GM21723 (cell line): Measurements from ENCODE around the gene SV2C.
A peak's percentile ranks its signal among the peaks of the same experiment; 100 is the strongest.

Experiments used
- ATAC-seq: cut with Tn5 transposase; IDR thresholded peaks from one replicate; pipeline ENCODE4 v1.9.1; 2021; ENCODE audit warnings: mild to moderate bottlenecking, moderate library complexity; ENCODE audit not compliant: unreplicated experiment

The SV2C gene

DNA sequence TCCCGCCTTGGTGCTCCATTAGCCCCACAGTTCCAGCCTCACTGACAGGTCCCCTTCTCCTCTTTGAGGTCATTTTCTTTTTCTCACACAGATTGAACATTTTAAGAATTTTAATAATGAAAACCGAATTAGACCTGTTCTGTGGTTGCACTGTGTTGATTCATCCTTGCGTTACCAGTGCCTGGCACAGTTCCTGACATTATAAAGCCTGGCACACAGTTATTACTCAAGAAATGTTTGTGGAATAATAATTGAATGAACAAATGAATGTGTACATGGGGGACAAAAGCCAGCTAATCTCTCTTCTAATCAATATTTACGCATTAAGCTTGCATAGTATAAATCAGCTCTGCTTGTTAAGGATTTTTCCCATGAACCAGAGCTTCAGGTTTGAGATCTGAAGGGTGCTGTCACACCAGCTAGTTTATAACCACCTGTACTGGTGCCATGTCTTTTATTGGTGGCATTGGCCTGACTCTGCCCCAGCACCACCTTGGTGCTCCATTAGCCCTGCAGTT, 80.0 kb downstream of the SV2C start:
- ATAC-seq = no peak

DNA sequence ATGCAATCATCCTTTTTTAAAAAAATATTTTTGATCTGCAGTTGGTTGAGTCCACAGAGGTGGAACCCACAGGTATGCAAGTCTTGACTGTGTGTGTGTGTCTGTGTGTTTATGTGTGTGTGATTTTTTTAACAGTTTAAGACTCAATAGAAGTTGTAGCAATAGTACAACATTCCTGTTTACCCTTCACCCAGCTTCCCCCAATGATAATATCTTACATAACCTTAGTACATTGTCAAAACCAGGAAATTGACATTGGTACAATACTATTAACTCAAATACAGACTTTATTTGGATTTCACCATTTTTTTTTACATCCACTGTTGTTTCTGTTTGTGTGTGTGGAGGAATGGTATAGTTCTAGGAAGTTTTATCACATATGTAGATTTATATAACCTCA, 81.8 kb downstream of the SV2C start:
- ATAC-seq = no peak

DNA sequence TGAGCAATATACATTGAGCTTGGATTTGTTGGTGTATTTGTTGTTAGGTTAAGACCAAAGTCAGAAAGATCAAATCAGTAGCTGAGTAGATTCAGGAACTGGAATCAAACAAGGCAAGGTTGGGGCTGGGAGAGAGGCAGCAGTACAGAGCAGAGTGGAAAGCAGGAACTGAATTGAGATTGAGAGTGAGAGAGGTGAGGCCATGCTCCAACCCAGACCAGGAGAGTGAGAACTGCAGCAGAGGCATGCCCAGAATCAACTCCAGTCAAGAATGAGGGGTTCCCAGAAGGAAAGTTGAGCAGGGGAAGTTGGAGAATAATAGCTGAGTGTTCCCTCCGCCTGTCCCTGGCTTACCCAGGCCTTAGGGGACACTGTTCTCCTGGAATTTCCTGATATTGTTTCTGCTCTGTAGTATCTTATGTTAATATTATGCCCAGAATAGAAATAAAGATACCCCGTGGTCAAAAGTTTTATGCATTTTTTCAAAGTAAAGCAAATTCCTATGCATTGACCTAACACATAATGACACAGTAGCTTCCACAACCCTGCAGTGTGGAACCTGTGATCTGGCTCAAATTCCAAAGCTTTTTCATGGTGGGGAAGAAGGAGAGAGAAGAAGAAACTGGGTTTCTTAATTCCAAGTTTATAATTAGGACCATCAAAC, 82.7 kb downstream of the SV2C start:
- ATAC-seq = no peak

DNA sequence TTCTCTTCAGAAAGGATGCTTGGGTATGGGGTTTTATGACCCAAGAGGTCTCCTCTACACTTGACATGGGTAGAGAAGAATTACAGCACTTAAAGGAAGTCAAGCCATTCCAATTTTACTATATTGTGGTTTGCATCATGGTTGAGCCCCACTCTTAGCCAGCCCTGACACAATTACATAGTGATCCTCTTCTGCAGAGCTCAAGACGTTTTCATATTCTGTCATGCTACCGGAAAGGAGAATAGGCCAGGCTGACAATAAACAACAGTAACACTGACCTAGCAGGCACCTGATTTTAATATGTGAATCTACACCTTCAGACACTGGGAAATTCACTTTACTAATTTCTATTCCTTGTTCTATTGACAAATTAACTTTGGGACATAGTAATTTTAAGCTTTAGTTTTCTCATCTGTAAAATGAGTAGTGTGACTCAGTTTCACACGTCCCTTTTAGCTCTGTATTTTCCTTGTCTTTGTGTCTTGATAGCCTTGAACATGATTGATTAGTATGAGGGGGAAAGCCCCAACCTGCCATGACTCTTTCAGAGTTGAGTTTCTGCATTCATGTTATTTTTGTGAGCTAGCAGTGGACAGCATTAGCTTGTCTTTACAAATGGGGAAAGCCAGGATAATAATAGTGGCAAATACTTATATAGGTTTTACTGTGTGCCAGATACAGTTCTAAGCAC, 83.8 kb downstream of the SV2C start:
- no peak for ATAC-seq

DNA sequence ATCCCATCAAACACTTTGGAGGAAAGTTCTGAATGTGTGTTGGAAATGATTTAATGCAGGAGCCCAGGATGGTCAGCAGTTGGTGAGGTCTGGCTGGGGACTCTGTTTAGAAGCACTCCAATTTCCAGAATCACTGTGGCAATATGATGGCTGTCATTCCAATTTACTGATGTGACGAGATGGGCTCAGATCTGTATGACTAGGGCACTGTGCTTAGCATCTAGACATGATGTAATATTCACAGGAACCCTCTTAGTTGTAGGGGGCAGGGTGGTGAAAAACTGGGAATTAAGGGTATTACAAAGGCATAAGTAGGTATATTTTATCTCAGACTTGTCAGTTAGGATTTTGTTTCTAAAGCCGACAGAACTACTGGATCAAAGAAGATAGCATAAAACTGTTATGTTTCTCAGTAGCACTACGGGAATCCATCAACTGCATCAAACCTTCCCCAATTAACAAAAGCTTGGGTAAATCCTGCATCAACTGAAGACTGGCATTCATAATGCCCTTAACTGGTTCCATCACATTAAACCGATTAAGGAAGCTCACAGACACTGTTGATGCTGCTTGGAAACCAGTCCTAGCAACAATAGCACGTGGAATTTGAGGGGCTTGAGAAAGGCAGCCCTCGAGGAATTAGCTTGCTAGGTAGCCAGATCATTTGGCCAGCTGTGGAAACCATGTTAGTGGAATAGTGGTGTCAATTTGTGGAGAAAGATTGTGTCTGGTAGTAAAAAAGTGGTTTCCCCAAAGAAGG, 86.1 kb downstream of the SV2C start:
- ATAC-seq = no peak

DNA sequence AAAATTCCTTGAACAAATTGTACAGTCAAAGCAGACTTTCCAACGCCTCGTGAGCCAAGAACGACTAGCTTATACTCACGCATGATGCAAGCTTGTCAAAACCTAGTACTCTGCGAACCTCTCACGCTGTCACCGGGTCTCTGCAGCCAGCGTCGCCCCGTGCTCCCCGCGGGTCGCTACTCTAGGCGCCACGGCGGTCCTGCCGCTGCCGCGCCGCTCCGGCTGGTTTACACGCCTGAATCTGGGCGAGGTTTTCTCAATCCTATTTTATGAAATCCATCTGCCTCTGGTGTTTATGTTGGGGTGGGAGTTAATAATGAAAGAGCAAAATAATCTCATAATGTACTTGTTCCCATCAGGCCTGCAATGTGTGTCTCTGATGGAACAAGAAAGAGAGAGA, 90.9 kb downstream of the SV2C start:
- no peak for ATAC-seq

DNA sequence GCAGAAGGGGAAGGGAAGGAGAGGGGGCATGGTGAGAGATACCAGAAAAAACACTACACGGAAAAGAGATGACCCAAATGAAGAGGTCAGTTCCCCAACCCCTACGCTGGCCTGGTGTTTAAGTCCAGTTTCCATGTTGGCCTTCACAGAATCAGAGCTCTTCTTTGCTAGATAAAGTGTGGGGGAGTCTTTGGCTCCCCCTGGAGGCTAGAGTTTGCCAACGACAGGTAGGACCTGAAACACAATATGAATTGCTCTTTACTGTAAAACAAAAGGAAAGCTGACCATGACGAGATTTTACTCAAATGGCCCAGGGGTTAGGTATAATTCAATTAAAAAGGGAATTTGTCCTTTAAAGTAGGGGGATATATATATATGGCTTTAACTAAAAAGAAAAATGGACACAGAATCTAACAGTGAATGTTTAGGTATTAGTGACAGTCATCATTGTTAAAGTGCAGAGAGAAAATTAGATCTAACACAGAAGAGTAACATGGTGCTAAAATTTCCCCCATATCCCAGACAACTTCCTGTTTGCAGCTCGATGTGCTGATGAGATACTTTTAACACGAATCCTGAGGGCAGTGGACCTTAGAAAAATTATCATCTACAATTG, 92.0 kb downstream of the SV2C start:
- ATAC-seq = peak; percentile 67

DNA sequence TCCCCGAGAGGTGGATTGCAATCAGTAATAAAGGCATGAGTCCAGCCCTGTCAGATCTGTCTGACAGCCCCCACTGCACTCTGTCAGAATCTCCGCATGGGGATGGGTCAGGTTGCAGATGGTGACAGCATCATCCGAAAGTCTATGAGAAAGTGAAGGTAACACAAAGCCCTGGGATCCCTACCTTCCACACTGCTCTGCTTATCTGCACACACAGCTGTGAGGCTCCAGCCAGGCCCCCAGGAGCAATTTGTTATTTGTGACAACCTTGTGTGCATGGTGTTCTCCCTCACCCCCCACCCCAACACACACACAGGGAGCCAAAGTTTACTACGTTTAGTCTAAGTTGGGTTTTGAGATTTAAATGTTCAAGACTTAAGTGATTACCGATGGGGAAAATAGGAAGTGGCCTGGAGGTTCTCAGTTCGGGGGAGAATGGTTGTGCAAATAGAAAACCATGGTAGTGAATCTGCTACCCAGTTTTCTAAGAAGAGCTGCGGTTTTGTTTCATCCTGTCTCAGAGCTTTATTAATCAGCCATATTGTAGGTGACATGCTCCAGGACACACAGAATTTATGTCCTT, 92.7 kb downstream of the SV2C start:
- peak; percentile 63 for ATAC-seq

DNA sequence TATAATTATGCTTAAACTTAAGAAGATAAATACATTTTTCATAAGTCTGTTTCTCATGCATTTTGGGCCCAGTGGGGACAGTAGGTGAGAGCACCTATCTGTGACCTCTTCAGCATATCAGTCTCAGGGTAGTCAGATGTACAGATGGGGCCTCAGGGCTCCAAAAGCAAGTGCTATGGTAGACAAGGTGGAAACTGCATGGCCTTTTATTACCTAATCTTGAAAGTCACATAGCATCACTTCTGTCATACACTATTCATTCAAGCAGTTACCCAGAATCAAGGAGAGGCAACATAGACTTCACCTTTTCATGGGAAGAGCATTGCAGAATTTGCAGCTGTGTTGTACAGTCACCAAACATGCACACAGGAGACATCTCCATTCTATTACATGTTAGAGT, 94.8 kb downstream of the SV2C start:
- no peak for ATAC-seq

DNA sequence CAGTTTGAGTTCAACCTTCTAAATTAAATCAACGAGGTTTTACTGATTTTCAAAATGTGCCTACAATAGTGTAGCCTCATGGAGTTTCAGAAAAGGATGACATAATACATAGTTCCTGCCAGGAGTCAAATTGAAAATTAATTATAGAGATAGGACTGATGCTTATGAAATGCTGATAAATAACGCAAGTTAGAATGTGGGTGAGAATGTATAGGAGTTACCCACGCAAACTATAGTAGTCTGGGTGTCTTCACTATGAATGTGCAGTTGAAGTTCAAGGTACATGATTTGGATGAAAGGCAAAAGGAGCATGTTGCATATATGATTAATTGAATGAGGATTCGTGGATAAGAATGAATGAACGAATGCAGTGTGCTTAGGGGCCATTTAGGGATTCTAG, 95.7 kb downstream of the SV2C start:
- ATAC-seq = no peak

DNA sequence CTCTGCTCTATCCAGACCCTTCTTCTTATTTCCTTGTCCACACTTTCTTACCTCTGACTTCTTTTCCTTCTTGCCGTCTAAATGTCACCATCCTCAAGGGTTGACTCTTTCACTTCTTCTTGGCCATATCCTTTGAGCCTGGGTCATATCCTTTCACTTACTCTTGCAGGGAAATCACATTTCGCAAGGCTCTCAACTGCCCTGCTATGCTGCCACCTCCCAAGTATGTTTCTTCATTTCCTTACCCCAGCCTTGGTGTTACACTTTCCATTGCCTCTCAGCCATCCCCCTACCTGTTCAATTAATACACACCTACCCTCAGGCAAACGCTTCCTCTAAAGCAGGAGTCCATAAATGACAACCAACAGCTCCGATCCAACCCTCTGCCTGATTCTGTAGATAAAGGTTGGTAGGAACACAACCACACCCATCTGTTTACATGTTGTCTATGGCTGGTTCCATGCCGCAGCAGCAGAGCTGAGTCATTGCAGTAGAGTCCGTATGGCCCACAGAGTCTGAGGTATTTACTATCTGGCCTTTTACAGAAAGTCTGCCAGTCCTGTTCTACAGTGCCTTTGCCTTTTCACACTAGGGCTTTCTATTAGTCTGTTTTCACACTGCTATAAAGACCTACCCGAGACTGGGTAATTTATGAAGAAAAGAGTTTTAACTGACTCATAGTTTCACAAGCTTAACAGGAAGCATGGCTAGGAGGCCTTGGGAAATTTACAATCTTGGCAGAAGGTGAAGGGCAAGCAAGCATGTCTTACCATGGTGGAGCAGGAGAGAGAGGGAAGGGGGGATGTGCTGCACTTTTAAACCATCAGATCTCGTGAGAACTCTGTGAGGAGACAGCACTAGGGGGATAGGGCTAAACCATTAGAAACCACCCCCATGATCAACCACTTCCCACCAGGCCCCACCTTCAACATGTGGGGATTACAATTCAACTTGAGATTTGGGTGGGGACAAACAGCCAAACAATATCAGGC, 97.9 kb downstream of the SV2C start:
- ATAC-seq = peak; percentile 51

DNA sequence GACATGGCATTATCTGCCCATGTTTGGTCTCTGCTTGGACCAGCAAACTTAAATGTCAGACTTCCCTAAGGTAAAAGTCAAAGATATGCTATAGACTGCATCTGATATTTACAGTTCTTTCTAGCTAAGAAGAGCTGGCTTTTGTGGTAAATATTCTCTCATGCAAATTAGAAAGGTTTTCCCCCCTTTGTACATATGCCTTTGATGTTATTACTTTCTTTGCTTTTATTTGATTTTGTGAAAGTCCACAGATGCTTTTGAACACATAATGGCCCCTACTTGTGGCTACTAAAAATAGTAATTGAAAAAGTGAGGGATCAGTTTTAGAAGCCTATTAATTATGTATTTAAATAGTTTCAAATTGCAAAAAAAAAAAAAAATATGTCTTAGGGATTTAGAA, 104.2 kb downstream of the SV2C start:
- no peak for ATAC-seq

DNA sequence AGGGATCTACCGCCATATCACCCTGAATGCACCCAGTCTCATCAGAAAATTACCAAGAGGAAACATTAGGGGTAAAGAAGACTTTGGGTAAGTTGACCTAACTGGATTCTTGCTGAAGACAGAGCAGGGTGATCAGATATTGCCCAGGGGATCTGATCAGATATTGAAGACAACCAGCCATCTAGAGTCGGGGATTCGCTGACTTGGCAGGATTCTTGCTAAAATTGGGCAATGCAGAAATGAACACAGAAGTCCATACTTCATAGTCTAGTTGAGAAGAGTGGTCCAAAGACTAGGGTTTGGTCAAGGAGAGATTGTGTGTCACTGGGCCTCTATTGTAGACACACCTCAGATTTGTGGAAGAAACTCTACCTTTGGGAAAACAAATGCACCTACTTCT, 107.2 kb downstream of the SV2C start:
- ATAC-seq = no peak

DNA sequence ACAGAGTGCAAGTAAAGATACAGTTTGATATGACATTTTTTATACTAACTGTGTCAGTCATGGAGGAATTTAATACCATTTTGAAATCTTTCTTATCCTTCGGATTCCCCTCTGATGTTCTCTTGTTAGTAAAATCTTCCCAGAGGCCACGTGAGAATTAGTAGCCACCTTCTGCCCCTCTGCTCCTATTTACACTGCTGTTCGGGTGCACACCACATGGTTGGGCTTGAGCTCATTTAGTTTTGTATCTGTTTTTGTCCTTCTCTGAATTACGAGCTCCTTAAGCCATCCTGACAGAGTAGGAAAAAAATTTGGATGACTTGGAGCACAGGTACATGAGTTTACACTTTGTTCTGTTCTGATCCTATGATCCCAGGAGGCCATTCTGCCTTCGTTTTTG, 109.7 kb downstream of the SV2C start:
- ATAC-seq = no peak

DNA sequence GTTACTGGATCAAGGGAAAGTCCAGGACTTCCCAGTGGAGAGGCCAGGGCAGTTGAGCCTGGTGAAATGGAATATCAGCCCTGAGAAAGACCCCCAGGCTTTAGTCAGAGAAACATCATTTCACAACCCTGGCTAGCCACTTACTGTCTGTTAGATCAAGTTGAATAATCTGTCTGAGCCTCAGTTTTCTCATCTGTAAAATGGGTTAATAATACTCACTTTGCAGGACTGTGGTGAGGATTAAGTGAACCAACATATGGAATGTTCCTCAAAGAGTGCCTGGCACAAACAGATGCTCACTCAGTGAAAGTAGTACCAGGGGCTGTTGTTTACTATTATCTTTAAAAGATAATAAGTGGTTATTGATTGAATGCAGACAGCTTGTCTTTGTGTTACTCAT, 110.5 kb downstream of the SV2C start:
- no peak for ATAC-seq

DNA sequence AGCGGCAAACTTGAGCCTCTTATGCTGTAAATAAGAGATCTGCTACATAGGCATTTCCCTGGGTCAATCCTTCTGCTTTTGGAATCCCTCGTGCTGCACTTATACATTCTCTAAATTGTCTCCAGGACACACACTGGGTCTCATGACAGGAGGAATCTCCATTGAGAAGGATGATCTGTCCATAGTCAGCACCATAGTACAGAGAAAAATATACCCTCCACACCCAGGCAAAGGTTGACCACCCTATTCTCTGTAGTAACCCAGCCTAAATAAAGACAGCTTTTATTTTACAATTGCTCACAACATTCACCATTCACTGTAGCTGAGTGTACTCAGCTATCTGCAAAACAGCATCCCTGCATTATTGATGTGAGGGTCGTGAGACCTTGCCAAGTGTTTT, 111.2 kb downstream of the SV2C start:
- no peak for ATAC-seq

DNA sequence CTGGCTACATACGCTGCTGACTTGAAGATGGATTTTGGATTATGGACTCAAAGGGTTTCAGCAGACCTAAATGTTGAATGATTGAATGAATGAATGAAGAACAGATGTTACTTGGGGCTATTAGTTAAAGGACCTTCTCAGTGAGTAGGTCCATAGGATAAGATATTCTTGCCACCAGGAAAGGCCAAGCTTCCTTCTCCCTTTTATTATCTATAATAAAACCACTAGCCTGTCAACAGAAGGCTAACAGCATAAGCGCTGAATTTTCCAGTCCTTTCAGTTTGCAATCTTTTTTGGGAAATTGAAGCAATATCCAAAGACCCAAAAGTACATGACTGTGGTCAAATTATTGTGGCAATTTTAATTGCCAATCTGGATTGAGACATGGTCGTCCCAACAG, 113.3 kb downstream of the SV2C start:
- no peak for ATAC-seq

DNA sequence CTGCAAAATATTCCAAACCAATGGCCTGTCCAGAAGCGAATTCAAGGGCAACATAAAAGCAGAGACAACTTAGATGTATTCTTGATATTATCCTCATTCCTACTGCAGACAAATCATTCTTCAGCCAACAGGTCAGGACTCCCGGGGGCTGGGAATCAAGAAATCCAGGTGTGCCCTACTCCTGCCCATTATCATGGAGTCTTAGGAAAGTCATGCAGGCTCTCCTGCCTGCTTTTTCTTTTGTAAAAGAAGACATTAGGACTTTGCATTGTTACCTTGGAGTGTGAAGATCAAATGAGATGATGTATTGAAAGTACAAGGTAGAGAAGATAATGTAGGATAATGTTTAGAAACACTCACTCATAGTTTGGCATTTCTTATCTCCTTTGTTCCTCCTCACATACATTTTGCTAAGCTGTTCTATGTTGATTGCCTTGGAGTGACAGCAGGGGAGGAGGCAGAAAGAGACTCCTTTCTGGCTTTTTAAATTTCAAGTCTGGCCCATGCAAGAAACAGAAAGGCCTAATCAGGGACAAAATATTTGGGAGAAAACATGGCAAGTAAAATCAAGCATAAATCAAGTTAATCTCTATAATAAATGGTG, 113.8 kb downstream of the SV2C start:
- ATAC-seq = no peak

DNA sequence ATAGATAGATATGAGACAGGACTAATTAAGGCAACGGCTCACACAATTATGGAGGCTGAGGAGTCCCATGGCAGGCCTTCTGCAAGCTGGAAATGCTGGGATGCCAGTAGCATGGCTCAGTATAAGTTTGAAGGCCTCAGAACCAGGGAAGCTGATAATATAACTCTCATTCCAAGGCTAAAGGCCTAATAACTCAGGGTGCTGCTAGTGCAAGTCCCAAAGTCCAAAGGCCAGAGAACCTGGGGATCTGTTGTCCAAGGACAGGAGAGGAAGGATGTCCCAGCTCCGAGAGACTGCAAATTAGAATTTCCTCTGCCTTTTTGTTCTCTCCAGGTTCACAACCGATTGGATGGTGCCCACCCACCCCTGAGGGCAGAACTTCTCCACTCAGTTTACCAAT, 114.5 kb downstream of the SV2C start:
- ATAC-seq = no peak
